GM18517 (cell line): ENCODE measurements around the gene DNASE1L3.
"Not testable (repeated sequence)": the region's sequence is repeated elsewhere in the genome, so short reads cannot be mapped to it uniquely, and the experiment has no call there.

ENCODE experiments used
- ATAC-seq: cut with Tn5 transposase; IDR thresholded peaks from one replicate; pipeline ENCODE4 v1.9.1; 2021; ENCODE audit warnings: mild to moderate bottlenecking, moderate library complexity; ENCODE audit not compliant: unreplicated experiment

The DNASE1L3 gene

GRCh38 chr3:58236527-58237237 is 25.9 kb upstream of the DNASE1L3 start:
- ATAC-seq = no peak

- ATAC-seq = no peak
These were observed 25.2 kb upstream of the DNASE1L3 start for GRCh38 chr3:58235970-58236369.

- no peak for ATAC-seq
These were observed 23.8 kb upstream of the DNASE1L3 start for GRCh38 chr3:58234516-58234931.

GRCh38 chr3:58231666-58232065 is 20.9 kb upstream of the DNASE1L3 start:
- ATAC-seq = no peak

GRCh38 chr3:58230876-58231552 is 20.2 kb upstream of the DNASE1L3 start:
- ATAC-seq = no peak

- ATAC-seq = not testable (repeated sequence)
These were observed 17.2 kb upstream of the DNASE1L3 start for GRCh38 chr3:58227933-58228332.

GRCh38 chr3:58223855-58224254 is 13.1 kb upstream of the DNASE1L3 start:
- no peak for ATAC-seq

- ATAC-seq = no peak
These were observed 11.5 kb upstream of the DNASE1L3 start for GRCh38 chr3:58222161-58222724.

GRCh38 chr3:58218904-58219303 is 8.1 kb upstream of the DNASE1L3 start:
- no peak for ATAC-seq

GRCh38 chr3:58217209-58217811 is 6.5 kb upstream of the DNASE1L3 start:
- ATAC-seq = peak; percentile 43

GRCh38 chr3:58216496-58217195 is 5.9 kb upstream of the DNASE1L3 start:
- ATAC-seq = no peak

GRCh38 chr3:58215317-58216025 is 4.7 kb upstream of the DNASE1L3 start:
- peak; percentile 11 for ATAC-seq

GRCh38 chr3:58214484-58215316 is 3.9 kb upstream of the DNASE1L3 start:
- peak; percentile 78 for ATAC-seq

- ATAC-seq = no peak
These were observed 839 bp downstream of the DNASE1L3 start for GRCh38 chr3:58209933-58210332.

GRCh38 chr3:58207954-58208353 is 2.8 kb downstream of the DNASE1L3 start:
- no peak for ATAC-seq

- ATAC-seq = no peak
These were observed 4.3 kb downstream of the DNASE1L3 start for GRCh38 chr3:58206406-58207011.

- ATAC-seq = no peak
These were observed 4.8 kb downstream of the DNASE1L3 start for GRCh38 chr3:58205981-58206380.

- ATAC-seq = no peak
These were observed 6.1 kb downstream of the DNASE1L3 start for GRCh38 chr3:58204720-58205119.

- no peak for ATAC-seq
These were observed 7.2 kb downstream of the DNASE1L3 start for GRCh38 chr3:58203541-58203940.
